SK-N-SH (cell line): ENCODE results near the gene PLEKHM1. TPM values are rescaled to one million over a fixed set of nuclear protein-coding genes. Genes with fewer than 3 reads are reported as not detected.

Experiments
- CTCF ChIA-PET: fragments of 300-600, 350-600 bp; formaldehyde crosslinking; extraction: SDS; loops from one replicate; lab custom pipeline; 2021; lab: Yijun Ruan, JAX
- POLR2A ChIA-PET: fragments of 350-600 bp; sonication (Branson Sonifier 250); formaldehyde crosslinking; extraction: SDS; loops from one replicate; lab custom pipeline; 2020; ENCODE audit warnings: antibody characterized with exemption, inconsistent platforms; lab: Yijun Ruan, JAX
- DNase-seq: peaks from one replicate; pipeline ENCODE4 v3.0.0; 2012
- H2AFZ ChIP-seq: fragments of 200-600 bp; sonication (generic); 2 replicates; pipeline ENCODE4 v1.8.1; 2016; ENCODE audit warnings: antibody characterized with exemption, mild to moderate bottlenecking, low read depth
- H3F3A ChIP-seq: fragments of 200-600 bp; sonication (generic); replicated peaks from 2 replicates; pipeline ENCODE3; 2016; ENCODE audit warnings: antibody characterized with exemption, mild to moderate bottlenecking; ENCODE audit not compliant: insufficient read depth
- H3K27ac ChIP-seq, 2 experiments: fragments of 200-500 bp in 1 of 2; fragments of 200-600 bp in 1 of 2; sonication (Bioruptor generic) in 1 of 2; sonication (generic), shearing (Covaris generic) in 1 of 2; 2 replicates each; pipeline versions ENCODE4 v1.5.1 to v1.6.1; 2014 to 2016; ENCODE audit warnings: low read depth in 2 of 2, inconsistent platforms in 1 of 2, low read length in 1 of 2, mild to moderate bottlenecking in 1 of 2, mixed read lengths in 1 of 2
- H3K27me3 ChIP-seq: fragments of 200-600 bp; sonication (generic), shearing (Covaris generic); 2 replicates; pipeline ENCODE4 v1.6.1; 2016; ENCODE audit warnings: mixed run types; ENCODE audit not compliant: insufficient read depth
- H3K36me3 ChIP-seq, 2 experiments: fragments of 200-500 bp in 1 of 2; fragments of 200-600 bp in 1 of 2; sonication (Bioruptor generic) in 1 of 2; sonication (generic) in 1 of 2; replicated peaks in 1 of 2; 2 replicates each; pipeline versions ENCODE3 to v1.5.1; 2014 to 2016; ENCODE audit warnings: low read length in 1 of 2, mild to moderate bottlenecking in 1 of 2; ENCODE audit not compliant: insufficient read depth in 2 of 2, control insufficient read depth in 1 of 2
- H3K4me1 ChIP-seq, 2 experiments: fragments of 200-500 bp in 1 of 2; fragments of 200-600 bp in 1 of 2; sonication (Bioruptor generic) in 1 of 2; sonication (generic), shearing (Covaris generic) in 1 of 2; 2 replicates each; pipeline versions ENCODE4 v1.5.1 to v1.6.1; 2014 to 2016; ENCODE audit warnings: low read depth in 1 of 2, low read length in 1 of 2, mixed run types in 1 of 2; ENCODE audit not compliant: insufficient read depth in 2 of 2, control insufficient read depth in 1 of 2
- H3K4me2 ChIP-seq: fragments of 200-600 bp; sonication (generic), shearing (Covaris generic); 2 replicates; pipeline ENCODE4 v1.6.1; 2017; ENCODE audit warnings: mixed run types
- H3K4me3 ChIP-seq, 2 experiments: fragments of 200-500 bp in 1 of 2; fragments of 200-600 bp in 1 of 2; sonication (Bioruptor generic) in 1 of 2; sonication (generic), shearing (Covaris generic) in 1 of 2; 2 replicates each; pipeline versions ENCODE4 v1.5.1 to v1.8.1; 2014 to 2016; ENCODE audit warnings: low read depth in 2 of 2, inconsistent platforms in 1 of 2, low read length in 1 of 2, mild to moderate bottlenecking in 1 of 2, mixed read lengths in 1 of 2, moderate library complexity in 1 of 2
- H3K79me2 ChIP-seq: fragments of 200-600 bp; sonication (generic); 2 replicates; pipeline ENCODE4 v1.8.1; 2017; ENCODE audit warnings: mild to moderate bottlenecking; ENCODE audit not compliant: insufficient read depth
- H3K9ac ChIP-seq: fragments of 200-600 bp; sonication (generic); 2 replicates; pipeline ENCODE4 v1.6.1; 2017; ENCODE audit warnings: mixed run types
- H3K9me2 ChIP-seq: fragments of 200-600 bp; sonication (generic); 2 replicates; pipeline ENCODE4 v1.6.1; 2017; ENCODE audit warnings: mixed run types
- H3K9me3 ChIP-seq: fragments of 200-600 bp; sonication (generic); 2 replicates; pipeline ENCODE4 v1.6.1; 2017; ENCODE audit warnings: mixed run types, mild to moderate bottlenecking, moderate library complexity
- H4K20me1 ChIP-seq: fragments of 200-600 bp; sonication (generic); 2 replicates; pipeline ENCODE4 v1.6.1; 2017; ENCODE audit warnings: mild to moderate bottlenecking, mixed run types; ENCODE audit not compliant: insufficient read depth
- CHD2 ChIP-seq: fragments of 150-350 bp; IDR thresholded peaks from 2 replicates; pipeline ENCODE4 v1.6.1; 2018; ENCODE audit warnings: low read length; ENCODE audit not compliant: partially characterized antibody
- ELF1 ChIP-seq: IDR thresholded peaks from 2 replicates; pipeline ENCODE4 v1.4.0; 2012
- EP300 ChIP-seq, 2 experiments: IDR thresholded peaks; 2 replicates each; pipeline versions ENCODE4 v1.4.0 to v1.6.1; 2012; ENCODE audit warnings: borderline replicate concordance in 1 of 2, low read depth in 1 of 2, low read length in 1 of 2
- EZH2phosphoT487 ChIP-seq: fragments of 200-600 bp; sonication (generic); IDR thresholded peaks from 2 replicates; pipeline ENCODE4 v1.6.1; 2017; ENCODE audit warnings: low read depth, mixed run types, mild to moderate bottlenecking, antibody characterized with exemption, moderate library complexity, borderline replicate concordance
- FOSL2 ChIP-seq: IDR thresholded peaks from 2 replicates; pipeline ENCODE4 v1.4.0; 2012; ENCODE audit warnings: low read depth, mild to moderate bottlenecking, moderate library complexity, borderline replicate concordance
- FOXJ3 ChIP-seq: sonication (generic); formaldehyde crosslinking; IDR thresholded peaks from 2 replicates; pipeline ENCODE4 v1.5.1; 2020; ENCODE audit warnings: mild to moderate bottlenecking, missing genetic modification reagents
- GATA2 ChIP-seq: sonication (generic); formaldehyde crosslinking; IDR thresholded peaks from 2 replicates; pipeline ENCODE4 v1.5.0; 2020; ENCODE audit warnings: mild to moderate bottlenecking, missing genetic modification reagents
- MEF2A ChIP-seq: IDR thresholded peaks from 2 replicates; pipeline ENCODE4 v1.4.0; 2012; ENCODE audit warnings: low read depth, borderline replicate concordance
- NRF1 ChIP-seq: IDR thresholded peaks from 2 replicates; pipeline ENCODE4 v1.6.1; 2012; ENCODE audit warnings: low read depth, mild to moderate bottlenecking, low read length
- SIN3A ChIP-seq: IDR thresholded peaks from 2 replicates; pipeline ENCODE4 v1.6.1; 2012; ENCODE audit warnings: low read depth, mild to moderate bottlenecking, low read length, moderate library complexity, borderline replicate concordance
- SMC3 ChIP-seq: IDR thresholded peaks from 2 replicates; pipeline ENCODE4 v1.6.1; 2012; ENCODE audit warnings: low read depth, low read length, improper control_type of control experiment
- TCF12 ChIP-seq: IDR thresholded peaks from 2 replicates; pipeline ENCODE4 v1.4.0; 2012
- TEAD4 ChIP-seq: IDR thresholded peaks from 2 replicates; pipeline ENCODE4 v1.4.0; 2012; ENCODE audit warnings: mild to moderate bottlenecking, borderline replicate concordance; ENCODE audit not compliant: insufficient read depth
- USF1 ChIP-seq: IDR thresholded peaks from 2 replicates; pipeline ENCODE4 v1.4.0; 2012; ENCODE audit warnings: low read depth, borderline replicate concordance
- YY1 ChIP-seq: IDR thresholded peaks from 2 replicates; pipeline ENCODE4 v1.4.0; 2012; ENCODE audit warnings: low read depth, mild to moderate bottlenecking
- WGBS: methylation state at CpG from one replicate; pipeline ENCODE4 v1.1.6; 2017; ENCODE audit warnings: low lambda C conversion rate; 5-methylcytosine and 5-hydroxymethylcytosine counted together
- polyA plus RNA-seq, 3 experiments: library from polyadenylated mRNA; depleted of rRNA; stranded (reverse); fragments of >200 nt; gene quantifications; 2 replicates each; pipeline ENCODE4 v1.2.3, GENCODE V29; 2012
- TF ChIP-seq, protein P1 (sequence below): fragments of 200-600 bp; sonication (generic); IDR thresholded peaks from 2 replicates; pipeline ENCODE4 v1.6.1; 2017; ENCODE audit warnings: antibody characterized with exemption, mild to moderate bottlenecking, moderate library complexity
- TF ChIP-seq, protein P2 (sequence below): IDR thresholded peaks from 2 replicates; pipeline ENCODE4 v1.4.0; 2012; ENCODE audit warnings: low read depth, borderline replicate concordance
- TF ChIP-seq, protein P3 (sequence below): IDR thresholded peaks from 2 replicates; pipeline ENCODE4 v1.6.1; 2012; ENCODE audit warnings: mild to moderate bottlenecking, low read depth, low read length, moderate library complexity

The PLEKHM1 gene
- polyA plus RNA-seq, 1 of the 3 experiments (the other 2 are of a cell fraction) = 12.3 TPM

GRCh38 chr17:45403906-45404490 lies 86.5 kb downstream of the PLEKHM1 start:
- Histone ChIP-seq H3K27ac (no peak overlapping the region), H3K4me2 (no peak overlapping the region), H3K36me3 (no peaks in the 10 kb centered on the region), H3F3A (no peaks in the 10 kb centered on the region), H3K79me2 (no peaks in the 10 kb centered on the region), H3K9me3 (no peaks in the 10 kb centered on the region), H3K9ac (no peak overlapping the region), H3K9me2 (no peaks in the 10 kb centered on the region), H4K20me1 (no peaks in the 10 kb centered on the region), H3K4me3 (no peak overlapping the region), H2AFZ (no peak overlapping the region), H3K4me1 (peaks cover 0 to 12% of the 10 kb centered on the region in 2 experiments; a peak in 1 of 4 replicates), H3K27me3 (no peaks in the 10 kb centered on the region)
- TF ChIP-seq, protein P1, sequence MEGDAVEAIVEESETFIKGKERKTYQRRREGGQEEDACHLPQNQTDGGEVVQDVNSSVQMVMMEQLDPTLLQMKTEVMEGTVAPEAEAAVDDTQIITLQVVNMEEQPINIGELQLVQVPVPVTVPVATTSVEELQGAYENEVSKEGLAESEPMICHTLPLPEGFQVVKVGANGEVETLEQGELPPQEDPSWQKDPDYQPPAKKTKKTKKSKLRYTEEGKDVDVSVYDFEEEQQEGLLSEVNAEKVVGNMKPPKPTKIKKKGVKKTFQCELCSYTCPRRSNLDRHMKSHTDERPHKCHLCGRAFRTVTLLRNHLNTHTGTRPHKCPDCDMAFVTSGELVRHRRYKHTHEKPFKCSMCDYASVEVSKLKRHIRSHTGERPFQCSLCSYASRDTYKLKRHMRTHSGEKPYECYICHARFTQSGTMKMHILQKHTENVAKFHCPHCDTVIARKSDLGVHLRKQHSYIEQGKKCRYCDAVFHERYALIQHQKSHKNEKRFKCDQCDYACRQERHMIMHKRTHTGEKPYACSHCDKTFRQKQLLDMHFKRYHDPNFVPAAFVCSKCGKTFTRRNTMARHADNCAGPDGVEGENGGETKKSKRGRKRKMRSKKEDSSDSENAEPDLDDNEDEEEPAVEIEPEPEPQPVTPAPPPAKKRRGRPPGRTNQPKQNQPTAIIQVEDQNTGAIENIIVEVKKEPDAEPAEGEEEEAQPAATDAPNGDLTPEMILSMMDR = no peak
- TF ChIP-seq USF1 = no peak
- ChIA-PET POLR2A (no interaction called here), CTCF (interaction anchor here (1.0 to 1.5 kb wide), 4 partner anchors 9 to 157 kb away, joined by 3 to 12 read pairs (median 3); no protein-coding TSS in a partner anchor)
- 90% methylated on average over 9 of the region's 10 CpGs for WGBS
- DNase-seq = no peak

GRCh38 chr17:45402916-45403315 lies 87.6 kb downstream of the PLEKHM1 start:
- no peaks in the 10 kb centered on the region for H3K36me3 ChIP-seq
- no peaks in the 10 kb centered on the region for H3K9me2 ChIP-seq
- no peak overlapping the region for H2AFZ ChIP-seq
- H3K9ac ChIP-seq = no peak overlapping the region
- no peaks in the 10 kb centered on the region for H4K20me1 ChIP-seq
- ChIA-PET POLR2A (no interaction called here), CTCF (interaction anchor here (0.9 kb wide), 1 partner anchor 24 kb away, joined by 3 read pairs; no protein-coding TSS in a partner anchor)
- no peak overlapping the region for H3K27ac ChIP-seq
- no peak for DNase-seq
- no peak overlapping the region for H3K4me3 ChIP-seq
- H3K79me2 ChIP-seq = no peaks in the 10 kb centered on the region
- no peak overlapping the region for H3K4me2 ChIP-seq
- peaks cover 0 to 9% of the 10 kb centered on the region in 2 experiments; a peak in 1 of 4 replicates for H3K4me1 ChIP-seq
- 100% methylated on average over 1 of the region's 1 CpG for WGBS
- H3K27me3 ChIP-seq = no peaks in the 10 kb centered on the region
- no peaks in the 10 kb centered on the region for H3K9me3 ChIP-seq
- no peaks in the 10 kb centered on the region for H3F3A ChIP-seq
- no peak for TF ChIP-seq SIN3A
- TF ChIP-seq YY1 = no peak
- TF ChIP-seq NRF1 = no peak
- no peak for TF ChIP-seq CHD2
- no peak for TF ChIP-seq GATA2 (CRISPR knock-in tag)
- TF ChIP-seq TCF12 = no peak
- TF ChIP-seq EP300 (IDR thresholded peaks at IDR 0.05; ENCODE audit: borderline replicate concordance in 1 of 2, low read depth in 1 of 2, low read length in 1 of 2) = no peak
- no peak for TF ChIP-seq ELF1
- TF ChIP-seq TEAD4 = no peak
- TF ChIP-seq, protein P2, sequence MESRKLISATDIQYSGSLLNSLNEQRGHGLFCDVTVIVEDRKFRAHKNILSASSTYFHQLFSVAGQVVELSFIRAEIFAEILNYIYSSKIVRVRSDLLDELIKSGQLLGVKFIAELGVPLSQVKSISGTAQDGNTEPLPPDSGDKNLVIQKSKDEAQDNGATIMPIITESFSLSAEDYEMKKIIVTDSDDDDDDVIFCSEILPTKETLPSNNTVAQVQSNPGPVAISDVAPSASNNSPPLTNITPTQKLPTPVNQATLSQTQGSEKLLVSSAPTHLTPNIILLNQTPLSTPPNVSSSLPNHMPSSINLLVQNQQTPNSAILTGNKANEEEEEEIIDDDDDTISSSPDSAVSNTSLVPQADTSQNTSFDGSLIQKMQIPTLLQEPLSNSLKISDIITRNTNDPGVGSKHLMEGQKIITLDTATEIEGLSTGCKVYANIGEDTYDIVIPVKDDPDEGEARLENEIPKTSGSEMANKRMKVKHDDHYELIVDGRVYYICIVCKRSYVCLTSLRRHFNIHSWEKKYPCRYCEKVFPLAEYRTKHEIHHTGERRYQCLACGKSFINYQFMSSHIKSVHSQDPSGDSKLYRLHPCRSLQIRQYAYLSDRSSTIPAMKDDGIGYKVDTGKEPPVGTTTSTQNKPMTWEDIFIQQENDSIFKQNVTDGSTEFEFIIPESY = no peak
- no peak for TF ChIP-seq EZH2phosphoT487
- TF ChIP-seq MEF2A = no peak
- TF ChIP-seq FOXJ3 = no peak
- TF ChIP-seq, protein P3, sequence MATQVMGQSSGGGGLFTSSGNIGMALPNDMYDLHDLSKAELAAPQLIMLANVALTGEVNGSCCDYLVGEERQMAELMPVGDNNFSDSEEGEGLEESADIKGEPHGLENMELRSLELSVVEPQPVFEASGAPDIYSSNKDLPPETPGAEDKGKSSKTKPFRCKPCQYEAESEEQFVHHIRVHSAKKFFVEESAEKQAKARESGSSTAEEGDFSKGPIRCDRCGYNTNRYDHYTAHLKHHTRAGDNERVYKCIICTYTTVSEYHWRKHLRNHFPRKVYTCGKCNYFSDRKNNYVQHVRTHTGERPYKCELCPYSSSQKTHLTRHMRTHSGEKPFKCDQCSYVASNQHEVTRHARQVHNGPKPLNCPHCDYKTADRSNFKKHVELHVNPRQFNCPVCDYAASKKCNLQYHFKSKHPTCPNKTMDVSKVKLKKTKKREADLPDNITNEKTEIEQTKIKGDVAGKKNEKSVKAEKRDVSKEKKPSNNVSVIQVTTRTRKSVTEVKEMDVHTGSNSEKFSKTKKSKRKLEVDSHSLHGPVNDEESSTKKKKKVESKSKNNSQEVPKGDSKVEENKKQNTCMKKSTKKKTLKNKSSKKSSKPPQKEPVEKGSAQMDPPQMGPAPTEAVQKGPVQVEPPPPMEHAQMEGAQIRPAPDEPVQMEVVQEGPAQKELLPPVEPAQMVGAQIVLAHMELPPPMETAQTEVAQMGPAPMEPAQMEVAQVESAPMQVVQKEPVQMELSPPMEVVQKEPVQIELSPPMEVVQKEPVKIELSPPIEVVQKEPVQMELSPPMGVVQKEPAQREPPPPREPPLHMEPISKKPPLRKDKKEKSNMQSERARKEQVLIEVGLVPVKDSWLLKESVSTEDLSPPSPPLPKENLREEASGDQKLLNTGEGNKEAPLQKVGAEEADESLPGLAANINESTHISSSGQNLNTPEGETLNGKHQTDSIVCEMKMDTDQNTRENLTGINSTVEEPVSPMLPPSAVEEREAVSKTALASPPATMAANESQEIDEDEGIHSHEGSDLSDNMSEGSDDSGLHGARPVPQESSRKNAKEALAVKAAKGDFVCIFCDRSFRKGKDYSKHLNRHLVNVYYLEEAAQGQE = no peak
- TF ChIP-seq SMC3 = no peak
- TF ChIP-seq FOSL2 = no peak
